NCI-H446 treated with DMSO at 0.1 percent for 48 hours (cell line): Measurements from ENCODE around the gene DENND4B.

ENCODE experiments used
- DNase-seq: peaks from one replicate; lab custom pipeline; 2025; lab: John Stamatoyannopoulos, UW

DENND4B gene

DNA sequence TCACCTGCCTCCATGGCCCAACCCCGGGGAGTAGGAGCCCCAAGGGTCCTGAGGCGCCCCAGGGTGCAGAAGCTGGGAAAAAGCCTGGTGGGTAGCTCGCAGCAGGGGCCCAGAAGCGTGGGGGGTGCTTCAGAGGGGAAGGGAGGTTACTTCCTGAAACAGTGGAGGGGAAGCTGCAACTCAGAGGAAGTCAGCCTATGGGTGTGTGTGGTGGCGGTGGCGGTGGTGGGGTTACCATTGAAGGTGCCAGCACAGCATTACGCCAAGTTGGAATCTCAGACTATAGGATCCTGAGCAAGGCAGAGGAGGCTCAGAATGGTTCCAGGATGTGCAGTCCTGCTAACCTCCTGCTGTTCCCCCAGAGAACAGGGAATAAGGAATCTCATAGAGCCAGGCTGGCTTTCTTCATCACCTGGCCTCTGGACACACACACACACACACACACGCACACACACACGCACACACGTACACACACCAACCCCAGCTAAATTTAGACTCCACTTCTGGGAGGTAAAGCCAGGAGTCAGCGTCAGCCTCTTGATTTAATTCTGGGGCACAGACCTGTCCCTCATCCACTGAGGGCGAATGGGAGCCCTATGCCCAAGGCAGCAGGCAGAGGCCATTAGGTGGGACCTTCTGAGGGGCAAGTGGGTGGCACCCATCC, 1.3 kb downstream of the DENND4B start:
- DNase-seq: no peak

DNA sequence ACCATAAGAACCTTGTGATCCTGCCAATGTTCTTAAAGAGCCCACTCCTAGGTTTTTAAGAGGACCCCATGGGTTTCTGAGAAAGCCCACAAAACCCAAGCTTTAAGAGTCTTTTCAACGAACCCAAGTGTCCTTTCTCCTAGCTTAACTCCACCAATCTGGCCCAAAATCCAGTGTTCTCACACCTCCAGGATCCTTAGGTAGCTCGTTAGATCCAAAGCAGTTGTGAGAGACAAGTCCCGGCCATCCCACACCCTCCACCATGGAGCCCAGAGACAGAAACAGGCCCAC, 1.7 kb downstream of the DENND4B start:
- DNase-seq: no peak

- no peak for DNase-seq
Measured at GRCh38 chr1:153944005-153944826, 2.3 kb downstream of the DENND4B start.

DNA sequence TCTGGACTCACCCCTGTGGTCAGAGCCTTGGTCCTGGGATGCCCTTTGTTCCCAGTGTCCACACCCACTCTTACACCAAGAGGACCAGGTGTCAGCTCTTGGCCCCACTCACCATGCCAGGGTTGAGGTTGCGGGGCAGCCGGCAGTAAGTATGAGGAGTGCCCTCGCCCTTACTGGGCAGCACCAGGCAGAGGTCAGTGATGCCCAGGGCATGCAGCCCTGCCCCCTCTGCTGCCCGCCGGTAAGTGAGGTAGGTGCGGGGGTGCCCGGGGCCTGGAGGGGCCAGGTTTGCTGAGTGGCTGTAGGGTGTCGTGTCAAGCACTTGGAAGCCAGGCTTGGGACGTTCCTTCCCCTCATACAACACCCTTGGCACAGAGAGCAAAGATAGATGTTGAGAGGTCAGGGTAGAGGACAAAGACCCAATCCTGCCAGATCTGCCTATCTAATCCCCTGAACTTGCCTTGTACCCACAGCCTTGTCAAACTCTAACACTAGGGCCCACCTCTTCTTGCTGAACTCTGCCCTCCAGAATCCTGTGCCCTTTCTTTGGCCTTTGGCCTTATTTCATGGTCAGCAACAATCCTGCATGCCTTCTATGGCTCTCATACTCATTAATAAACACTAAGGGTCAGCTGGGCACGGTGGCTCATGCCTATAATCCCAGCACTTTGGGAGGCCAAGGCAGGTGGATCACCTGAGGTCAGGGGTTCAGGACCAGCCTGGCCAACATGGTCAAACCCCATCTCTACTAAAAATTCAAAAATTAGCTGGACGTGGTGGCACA, 3.6 kb downstream of the DENND4B start:
- no peak for DNase-seq

GRCh38 chr1:153941826-153942725, 4.4 kb downstream of the DENND4B start:
- DNase-seq: no peak

- DNase-seq: no peak
Measured at GRCh38 chr1:153940756-153941155, 5.8 kb downstream of the DENND4B start.

DNA sequence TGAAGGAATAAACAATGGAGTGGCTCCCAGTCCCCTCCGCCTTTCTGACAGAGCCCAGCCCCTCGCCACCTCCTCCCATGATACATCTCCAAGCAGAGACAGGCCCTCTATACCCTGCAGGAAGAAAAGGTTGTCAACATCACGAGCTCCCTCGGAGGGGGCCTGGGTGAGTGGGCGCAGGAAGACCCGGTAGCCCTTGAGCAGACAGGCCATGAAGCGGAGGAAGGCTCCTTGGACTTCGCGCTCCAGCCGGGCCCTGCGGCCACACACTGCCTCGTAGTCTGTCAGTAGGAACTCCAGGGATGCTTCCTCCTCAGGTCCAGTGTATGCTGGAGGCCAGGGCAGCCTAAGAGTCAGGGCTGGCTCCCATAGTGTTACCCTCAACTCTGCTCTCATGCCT, 7.0 kb downstream of the DENND4B start:
- DNase-seq: no peak

GRCh38 chr1:153938996-153939395, 7.5 kb downstream of the DENND4B start:
- DNase-seq: no peak

- no peak for DNase-seq
Measured at GRCh38 chr1:153937331-153937730, 9.2 kb downstream of the DENND4B start.

DNA sequence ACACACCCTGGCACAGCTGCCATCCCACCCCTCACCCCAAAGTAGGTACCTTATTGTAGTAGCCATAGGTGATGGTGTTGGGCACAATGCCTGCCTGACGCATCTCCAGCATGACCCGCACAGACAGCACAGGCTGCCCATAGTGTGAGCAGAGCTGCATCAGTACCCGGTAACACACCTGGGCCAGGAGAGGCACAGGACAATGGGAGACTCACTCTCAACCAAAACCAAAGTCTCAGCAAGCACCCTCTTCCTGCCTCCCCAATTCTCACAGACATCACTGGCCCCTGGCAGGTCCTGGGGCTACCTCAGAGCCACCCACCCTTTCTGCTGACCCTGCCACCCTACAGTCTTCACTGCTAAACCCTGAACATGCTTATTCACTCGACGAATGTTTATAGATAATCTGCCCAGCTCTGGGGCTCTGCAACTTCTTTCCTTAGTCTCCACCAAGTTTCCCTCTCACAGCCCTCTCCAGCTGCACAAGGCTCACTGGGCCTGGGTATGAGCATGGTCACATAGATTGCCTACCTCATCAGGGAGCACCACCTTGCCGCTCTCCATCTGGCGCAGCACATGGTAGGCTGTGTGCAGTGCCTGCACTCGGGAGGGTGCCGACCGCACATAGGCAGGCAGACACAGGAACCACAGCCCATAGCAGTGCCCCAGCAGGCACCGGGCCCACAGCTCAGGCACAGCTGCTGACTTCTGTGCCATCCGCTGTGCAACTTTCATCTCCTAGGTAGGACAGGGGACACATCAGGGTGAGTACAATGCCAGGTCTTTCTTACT, 10.3 kb downstream of the DENND4B start:
- no peak for DNase-seq

- DNase-seq: no peak
Measured at GRCh38 chr1:153934746-153935145, 11.8 kb downstream of the DENND4B start.

GRCh38 chr1:153933955-153934354, 12.6 kb downstream of the DENND4B start:
- DNase-seq: no peak

- no peak for DNase-seq
Measured at GRCh38 chr1:153933430-153933829, 13.1 kb downstream of the DENND4B start.

DNA sequence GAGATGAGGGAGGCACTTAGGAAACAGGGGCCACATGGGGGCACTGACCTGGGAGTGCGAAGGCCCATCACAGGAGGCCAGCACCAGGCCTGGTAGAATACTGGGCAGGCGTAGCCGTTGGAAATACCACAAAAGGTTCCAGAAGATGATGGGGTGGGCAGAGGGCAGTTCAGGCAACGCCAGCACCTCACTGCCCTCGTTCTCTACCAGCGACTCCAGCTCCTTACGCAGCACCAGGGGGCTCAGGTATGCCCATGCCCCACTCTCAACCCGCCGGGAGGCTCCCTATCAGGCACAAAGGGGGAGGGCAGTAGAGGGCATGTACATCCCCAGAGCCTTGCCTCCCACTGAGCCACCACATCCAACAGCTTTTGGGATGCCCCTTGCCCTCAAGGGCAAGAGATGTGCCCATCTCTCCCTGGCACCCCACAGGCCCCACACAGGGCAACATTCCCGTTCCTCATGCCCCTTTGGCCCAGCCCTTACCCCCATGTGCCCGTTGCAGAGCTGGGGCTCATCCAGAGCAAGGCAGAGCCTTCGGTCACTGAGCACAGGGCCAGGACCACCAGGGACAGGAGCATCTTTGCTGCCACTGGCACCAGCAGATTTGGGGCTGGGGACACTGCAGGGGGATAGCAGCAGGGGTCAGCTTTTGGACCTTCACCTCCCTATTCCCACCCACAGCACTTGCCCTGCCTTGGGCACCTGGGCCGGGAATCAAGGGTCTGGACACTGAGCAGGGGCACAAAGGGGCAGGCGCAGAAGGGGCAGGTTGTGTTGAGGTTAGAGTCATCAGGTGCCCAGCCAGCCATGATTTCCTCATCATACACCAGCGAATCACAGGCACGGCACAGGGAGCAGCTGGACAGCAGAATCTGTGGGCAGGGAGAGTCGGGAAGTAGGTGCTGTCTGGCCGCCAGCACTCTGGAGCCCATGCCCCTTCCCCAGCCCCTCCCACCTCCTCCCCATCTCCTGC, 14.1 kb downstream of the DENND4B start:
- no peak for DNase-seq

DNA sequence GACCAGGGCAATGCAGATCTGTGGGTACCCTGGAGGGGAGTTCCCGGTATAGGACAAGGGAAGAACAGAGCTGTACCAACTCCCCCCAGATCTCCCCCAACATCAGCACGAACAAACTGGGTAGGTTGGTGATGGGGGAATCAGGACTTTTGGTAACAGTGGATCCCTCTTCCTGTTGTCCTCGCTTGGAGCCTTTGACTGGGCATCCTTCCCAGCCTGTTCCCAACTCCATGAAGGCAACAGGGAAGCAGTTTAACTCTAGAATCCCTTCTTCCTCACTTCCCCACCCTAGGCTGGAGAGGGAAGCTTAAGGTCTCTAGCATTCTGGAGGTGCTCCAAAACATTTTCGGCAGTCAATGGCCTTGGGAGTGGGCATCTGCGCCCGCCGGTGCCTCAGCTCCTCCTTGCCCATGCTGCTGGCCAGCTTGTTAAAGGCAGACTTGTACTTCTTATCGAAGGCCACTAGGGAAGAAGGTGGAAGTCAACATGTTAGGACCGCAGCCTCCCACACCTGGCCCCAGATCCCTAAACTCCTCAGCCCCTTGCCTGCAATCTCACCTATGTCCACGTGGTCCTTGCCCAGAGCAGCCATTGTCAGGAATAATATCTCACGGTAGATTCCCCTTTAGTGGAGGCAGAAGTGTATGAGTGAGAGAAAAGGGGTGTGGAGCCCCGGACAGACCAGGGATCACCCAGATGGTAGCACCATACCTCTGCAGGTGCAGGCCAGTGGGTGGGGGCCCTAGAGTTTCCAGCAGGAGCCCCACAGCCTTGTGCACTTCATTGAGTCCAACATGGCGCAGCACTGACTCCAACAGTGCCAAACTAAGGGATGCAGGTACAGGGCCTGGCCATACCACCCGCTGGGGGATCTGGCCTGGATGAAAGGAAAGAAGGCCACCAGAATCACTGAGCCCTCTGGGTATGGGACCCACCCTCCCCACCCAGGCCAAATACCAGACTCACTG, 16.3 kb downstream of the DENND4B start:
- no peak for DNase-seq

DNA sequence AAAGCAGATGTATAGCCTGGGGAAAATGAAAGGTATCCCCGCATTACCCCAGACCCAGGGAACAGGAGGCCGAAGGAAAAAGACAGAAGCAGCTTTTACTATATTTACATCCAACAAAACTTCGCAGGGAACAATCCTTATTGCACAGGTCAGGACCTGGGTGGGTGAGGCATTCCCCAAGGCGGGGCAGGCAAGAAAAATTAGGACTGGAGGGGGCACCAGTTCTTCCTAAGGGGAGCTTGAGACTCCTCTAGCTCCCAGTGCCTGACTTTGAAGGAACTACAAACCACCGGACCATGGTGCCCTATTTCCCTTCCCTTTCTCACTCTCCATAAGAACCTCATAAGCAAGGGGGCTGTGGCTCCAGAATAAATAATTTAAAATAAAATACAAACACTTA, 17.1 kb downstream of the DENND4B start:
- no peak for DNase-seq

DNA sequence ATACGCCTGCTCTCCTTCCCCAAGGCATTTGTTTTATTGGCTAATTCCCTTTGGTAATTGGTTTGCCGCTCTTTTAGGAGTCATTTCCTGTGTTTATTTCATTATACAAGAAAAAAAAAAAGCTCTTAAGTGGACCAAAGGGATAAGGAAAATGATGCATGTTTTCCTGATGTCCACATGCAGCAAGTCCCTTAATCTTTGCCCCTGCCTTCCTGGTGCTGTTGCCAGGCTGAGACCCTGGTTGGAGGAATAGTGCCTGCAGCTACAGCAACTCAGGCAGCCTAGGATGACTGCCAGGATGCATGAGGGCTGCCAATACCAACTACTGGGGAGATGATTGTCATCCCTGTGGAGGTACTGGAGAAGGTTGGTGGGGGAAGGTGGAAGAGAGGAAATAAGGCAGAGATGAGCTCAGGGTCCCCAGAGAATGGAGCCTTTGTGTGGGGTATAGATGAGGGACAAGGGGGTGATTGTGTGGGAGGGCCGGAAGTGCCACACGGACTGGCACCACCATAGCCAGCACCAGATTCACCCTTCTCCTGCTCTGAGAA, 17.7 kb downstream of the DENND4B start:
- no peak for DNase-seq

- no peak for DNase-seq
Measured at GRCh38 chr1:153928245-153928644, 18.3 kb downstream of the DENND4B start.
